ENCODE measurements around the gene CARD11.

CARD11 gene

DNA sequence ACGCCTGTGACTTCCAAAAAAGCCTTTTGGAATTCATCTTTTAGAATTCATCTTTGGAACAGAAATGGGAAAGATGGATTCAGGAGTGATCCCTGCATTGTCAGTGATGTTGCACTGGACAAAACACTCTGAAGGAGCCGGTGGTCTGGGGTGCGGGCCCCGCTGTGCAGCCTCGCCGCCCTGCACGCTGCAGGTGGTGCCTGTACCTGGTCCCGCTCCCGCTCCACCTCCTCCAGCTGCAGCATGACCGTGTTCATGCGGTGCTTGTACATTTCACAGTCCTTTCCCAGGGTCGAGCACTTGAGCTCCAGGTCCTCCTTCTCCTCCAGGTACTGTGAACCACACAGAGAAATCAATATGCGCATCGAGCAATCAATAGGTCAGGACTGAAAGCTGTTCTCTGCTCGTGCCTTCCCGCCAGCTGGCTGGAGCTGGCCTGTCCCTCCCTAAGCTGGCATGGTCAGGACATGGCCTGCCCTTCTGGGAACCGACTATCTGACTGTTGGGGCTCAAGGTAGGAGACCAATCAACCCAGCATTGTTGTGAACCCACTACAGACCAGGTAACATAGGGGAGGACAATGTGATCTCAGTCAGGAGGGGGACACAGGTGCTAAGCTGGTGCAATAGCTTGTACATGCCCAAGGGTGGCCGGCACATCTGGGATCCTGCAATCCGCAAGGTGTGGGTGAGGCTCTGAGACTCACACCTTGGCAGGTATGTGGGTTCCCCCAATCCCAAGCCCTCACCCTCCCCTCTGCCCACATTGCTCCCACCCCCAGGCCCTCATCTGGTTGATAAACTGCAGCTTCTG lies 105.8 kb downstream of the CARD11 start:
- no peak for DNase-seq

DNA sequence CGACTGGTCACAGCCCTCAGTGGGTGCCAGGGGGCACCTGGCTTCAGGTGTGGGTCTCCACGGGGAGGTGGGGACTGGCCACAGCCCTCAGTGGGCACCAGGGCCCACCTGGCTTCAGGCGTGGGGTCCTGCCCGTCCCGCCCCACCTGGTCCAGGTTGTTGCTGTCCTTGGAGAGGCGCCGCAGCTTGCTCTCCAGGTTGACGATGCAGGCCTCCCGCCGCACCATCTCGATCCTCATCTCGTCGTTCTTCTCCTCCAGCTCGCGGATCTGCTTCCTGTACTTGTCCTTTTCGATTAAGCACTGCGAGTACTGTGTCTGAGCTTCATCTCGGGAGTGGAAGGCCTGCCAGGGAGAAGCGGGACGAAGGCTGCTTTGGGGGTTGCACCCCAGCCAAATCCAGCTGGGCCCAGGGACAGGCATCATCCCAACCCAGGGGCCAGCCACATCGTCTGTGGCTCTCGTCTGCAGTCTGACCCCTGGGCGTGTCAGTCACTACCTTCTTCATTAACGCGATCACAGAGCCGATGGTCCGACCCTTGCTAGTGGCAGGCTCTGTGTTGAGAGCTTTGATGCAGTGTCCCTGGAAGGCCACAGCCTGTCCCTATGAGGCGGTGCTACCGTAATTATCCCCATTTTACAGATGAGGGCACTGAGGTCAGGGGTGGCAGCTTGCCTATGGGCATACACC lies 106.6 kb downstream of the CARD11 start:
- no peak for DNase-seq

GRCh38 chr7:2936301-2936700 lies 107.4 kb downstream of the CARD11 start:
- DNase-seq = no peak

DNA sequence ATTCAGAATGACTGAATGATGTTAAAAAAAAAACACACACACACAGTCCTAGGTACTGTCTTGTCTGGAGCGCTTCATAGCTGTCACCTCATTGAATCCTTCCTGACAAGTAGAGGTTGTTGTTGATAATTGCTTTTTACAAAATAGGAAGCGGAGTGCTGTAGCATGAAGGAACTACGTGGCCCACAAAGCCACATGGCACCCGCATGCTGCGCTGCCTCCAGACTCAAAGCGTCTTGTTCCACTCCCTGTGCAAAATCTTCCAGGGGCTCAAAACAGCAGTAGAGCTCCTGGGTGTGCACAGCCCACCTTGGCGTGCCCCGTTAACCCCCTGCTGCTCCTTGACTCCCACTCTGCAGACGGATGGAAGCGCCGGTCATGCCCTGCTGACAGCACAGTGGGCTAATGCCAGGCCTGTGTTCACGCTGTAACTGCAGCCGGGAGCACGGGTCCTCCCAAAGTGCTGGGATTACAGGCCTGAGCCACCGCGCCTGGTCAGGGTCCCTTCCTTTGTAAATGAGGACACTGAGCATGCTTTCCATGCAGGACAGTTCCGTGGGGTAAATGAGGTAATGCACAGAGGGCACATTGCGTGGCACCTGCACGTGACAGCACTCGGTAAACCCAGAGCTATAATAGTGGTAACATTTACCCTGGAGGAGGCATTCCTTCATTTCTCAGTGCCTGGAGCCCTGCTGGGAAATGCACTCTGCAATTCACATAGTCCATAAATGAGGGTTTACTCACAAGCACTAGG lies 108.5 kb downstream of the CARD11 start:
- no peak for DNase-seq

- no peak for DNase-seq
Measured at GRCh38 chr7:2934211-2934731, 109.4 kb downstream of the CARD11 start.

GRCh38 chr7:2932402-2933251 lies 111.0 kb downstream of the CARD11 start:
- DNase-seq = no peak

DNA sequence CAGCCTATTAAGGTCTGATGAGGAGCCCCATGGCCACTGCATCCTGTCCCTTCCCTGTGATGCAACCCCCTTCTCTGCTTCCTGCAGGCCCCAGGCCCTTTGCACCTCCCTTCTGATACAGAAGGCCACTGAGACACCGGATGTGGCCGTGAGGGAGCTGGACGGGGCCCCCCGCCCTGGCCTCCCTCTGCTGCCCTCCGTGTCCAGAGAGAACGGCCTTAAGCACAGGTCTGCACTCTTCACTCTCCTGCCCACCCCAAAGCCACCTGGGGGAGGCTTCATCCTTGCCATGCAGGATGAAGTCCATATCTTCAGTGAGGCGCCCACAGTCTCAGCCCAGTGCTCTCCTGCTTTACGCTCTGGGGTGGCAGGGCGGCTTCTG lies 112.6 kb downstream of the CARD11 start:
- DNase-seq = no peak

GRCh38 chr7:2930310-2931033 lies 113.2 kb downstream of the CARD11 start:
- no peak for DNase-seq

DNA sequence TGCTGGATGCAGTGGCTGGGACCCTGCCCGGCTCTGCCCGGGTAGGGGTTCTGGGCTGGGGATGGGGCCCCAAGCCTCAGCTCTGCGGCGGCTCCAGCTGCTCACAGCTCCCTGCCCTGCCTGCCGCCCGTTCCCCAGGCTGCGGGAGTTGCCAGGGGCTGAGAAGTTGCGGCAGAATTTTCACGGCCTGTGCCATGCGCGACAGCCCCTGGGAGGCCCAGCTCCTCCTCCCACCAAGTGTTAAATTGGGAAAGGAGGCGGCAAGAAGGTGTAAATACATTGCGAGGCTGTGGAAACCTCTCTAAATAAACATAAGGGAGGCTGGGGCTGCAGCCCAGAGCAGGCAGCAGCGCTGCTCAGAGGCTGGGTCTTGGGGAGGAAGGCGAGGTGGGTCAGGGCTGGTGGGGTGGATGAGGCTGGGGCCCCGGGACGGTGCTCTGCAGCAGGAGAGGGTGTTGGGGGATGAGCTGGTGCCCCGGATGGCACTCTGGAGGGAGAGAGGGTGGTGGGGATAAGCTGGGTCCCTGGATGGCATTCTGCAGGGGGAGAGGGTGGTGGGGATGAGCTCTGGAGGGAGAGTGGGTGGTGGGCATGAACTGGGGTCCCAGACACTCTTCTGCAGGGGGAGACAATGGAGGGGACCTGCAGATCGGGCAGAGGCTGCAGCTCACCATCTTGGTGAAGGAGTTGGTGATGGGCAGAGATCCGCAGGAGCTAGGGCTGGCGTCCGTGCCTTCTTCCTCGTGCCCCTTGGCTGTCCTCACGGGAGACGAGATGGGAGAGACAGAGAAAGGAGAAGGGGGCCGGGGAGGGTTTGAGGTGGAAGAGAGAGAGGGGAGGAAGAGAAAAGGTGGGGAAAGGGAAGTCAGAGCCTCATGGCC lies 114.1 kb downstream of the CARD11 start:
- no peak for DNase-seq

DNA sequence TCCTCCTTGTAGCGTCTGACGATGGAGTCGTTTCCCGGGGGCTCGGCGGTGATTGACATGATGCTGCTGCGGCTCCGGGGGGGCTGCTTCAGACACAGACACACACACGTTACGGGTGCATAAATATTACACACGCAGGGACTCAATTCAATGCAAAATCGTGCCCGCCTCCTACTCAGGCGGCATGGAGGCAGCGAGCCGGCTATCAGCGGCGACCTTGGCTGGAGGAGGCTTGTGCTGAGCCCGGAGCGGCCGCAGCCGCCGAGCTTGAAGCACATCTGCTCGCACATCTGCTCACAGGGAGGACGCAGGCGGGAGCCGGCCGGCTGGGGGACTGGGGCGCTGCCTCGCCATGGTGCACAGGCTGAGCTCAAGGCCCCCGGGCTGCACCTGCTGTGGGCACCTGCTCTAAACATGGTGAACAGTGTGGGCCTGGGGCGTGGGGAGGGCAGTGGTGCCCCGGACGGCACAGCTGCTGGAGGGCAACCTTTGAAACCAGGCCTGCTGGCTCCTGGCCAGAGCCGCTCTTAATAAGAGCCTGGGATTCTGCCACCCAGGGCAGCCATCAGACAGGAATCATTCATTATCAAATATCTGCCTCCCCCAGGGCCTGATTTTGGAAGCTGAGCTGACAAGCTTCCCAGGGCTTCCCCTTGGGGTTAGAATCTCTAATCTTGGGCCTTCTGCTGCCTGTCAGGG lies 114.9 kb downstream of the CARD11 start:
- no peak for DNase-seq

GRCh38 chr7:2928256-2928612 lies 115.4 kb downstream of the CARD11 start:
- no peak for DNase-seq

GRCh38 chr7:2927592-2927991 lies 116.1 kb downstream of the CARD11 start:
- no peak for DNase-seq

DNA sequence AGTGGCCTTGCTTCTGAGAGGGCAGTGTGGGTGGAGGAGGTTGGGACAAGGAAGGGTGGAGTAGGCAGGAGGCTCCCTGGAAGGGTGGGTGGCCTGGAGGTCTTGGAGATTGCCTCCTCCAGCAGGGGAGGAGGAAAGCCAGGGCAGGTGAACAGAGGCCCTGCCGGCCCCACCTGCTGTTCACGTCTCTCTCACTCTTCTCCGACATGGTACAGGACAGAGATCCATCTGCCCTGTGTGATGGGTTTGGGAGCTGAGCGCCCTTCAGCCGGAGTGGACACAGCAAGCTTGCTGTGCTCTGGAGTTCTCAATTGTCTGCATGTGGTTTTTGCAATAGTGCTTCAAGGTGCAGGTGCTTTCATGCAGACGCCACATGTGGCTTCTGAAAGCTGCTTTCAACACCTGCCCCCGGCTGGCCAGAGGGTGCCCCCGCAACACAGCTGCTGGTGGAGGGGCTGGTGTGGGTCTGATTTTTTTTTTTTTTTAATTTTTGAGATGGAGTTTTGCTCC lies 116.7 kb downstream of the CARD11 start:
- DNase-seq = no peak

DNA sequence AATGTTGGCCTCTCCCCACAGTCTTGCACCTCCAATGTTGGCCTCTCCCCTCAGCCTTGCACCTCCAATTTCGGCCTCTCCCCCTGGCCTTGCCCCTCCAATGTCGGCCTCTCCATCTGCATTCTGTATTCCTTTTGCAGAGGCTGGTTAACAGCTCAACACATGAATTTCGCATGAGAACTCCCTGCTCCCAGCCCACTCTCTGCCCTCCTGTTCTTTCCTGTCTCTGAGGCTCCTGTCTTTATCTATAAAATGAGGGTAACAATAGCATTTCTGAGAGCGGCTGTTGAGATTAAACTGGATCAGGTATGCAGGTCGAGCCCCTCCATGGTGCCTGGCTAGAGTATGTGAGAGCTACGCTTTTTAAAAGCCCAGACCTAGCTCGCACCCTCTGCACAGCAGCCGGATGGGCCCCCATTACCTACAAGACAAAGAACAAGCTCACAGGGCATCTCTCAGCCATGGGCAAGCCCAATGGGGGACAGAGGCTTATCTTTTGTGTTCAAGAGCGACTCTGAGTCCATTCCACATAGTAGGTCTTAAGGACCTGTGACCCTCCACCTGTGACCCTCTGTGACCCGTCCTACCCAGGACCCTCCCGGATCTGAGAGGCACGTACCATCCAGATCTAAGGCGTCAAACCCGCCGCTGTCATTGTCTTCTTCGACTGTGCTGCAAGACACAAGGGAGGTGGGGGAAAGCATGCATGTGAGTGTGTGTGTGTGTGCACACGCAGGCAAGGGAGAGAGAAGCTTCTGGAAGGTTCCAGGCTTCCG lies 117.4 kb downstream of the CARD11 start:
- no peak for DNase-seq

- DNase-seq = no peak
Measured at GRCh38 chr7:2924866-2925840, 118.5 kb downstream of the CARD11 start.

DNA sequence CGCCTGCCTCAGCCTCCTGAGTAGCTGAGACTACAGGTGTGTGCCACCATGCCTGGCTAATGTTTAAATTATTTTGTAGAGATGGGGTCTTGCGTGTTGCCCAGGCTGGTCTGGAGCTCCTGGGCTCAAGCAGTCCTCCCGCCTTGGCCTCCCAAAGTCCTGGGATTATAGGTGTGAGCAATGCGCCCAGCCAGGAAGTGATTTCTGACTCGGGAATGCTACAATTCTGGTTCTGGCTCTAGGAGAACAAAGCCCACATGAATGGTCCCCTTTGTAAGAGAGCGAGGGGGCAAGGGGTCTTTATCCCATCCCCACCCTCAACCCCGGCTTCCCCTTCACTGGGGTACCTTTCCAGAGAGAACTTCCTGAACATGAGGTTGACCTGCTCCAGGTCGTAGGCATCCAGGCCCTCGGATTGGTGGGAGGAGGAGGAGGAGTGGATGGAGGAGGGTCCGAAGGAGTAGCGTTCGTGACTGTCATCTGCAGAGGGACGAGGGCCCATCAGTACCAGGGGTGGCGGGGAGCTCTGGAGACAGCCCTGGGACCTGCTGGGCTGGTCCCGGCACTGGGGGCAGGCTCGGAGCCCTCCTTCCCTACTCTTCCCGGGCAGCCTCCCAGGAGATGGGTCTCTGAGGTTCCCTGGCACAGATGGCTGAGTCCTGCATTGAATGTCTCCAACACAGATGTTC lies 119.6 kb downstream of the CARD11 start:
- DNase-seq = no peak

- DNase-seq = no peak
Measured at GRCh38 chr7:2923291-2923781, 120.3 kb downstream of the CARD11 start.

All from activated T-cell treated with anti-CD3 and anti-CD28 coated beads for 4 hours (primary cell).